ENCODE measurements around the gene TRIM37. TPM values are rescaled to one million over a fixed set of nuclear protein-coding genes. Genes with fewer than 3 reads are reported as not detected.

Gene TRIM37
- total and polyA plus RNA-seq, 2 of the 8 experiments (the other 6 are each of a cell fraction or from before 2014, with no cell fraction given), result 38.2 to 57.0 TPM

- no peaks in the 10 kb centered on the region for H3K79me1 ChIP-seq (ENCODE audit: low read depth, low read length)
- no peaks in the 10 kb centered on the region for H3K27me3 ChIP-seq (replicated peaks in 1 of 4; ENCODE audit: control insufficient read depth in 3 of 4, extremely low read depth in 1 of 4, insufficient read depth in 3 of 4, low read length in 3 of 4)
- no peak for TF ChIP-seq CREB1 (IDR thresholded peaks at IDR 0.05)
- no peak for TF ChIP-seq JUN (IDR thresholded peaks at IDR 0.05; ENCODE audit: low read depth, low read length)
- TF ChIP-seq MAX (IDR thresholded peaks at IDR 0.05), result no peak
- TF ChIP-seq HDAC6 (IDR thresholded peaks at IDR 0.05; ENCODE audit: low read depth, low read length), result no peak
- no peak for TF ChIP-seq MAFK (IDR thresholded peaks at IDR 0.05; ENCODE audit: low read depth, low read length)
- no peak for TF ChIP-seq CTCF (IDR thresholded peaks at IDR 0.05; ENCODE audit: control extremely low read depth in 1 of 3, insufficient read depth in 1 of 3, low read depth in 1 of 3, low read length in 3 of 3)
- TF ChIP-seq CHD1 (IDR thresholded peaks at IDR 0.05; ENCODE audit: low read depth, low read length), result no peak
- TF ChIP-seq CBX8 (IDR thresholded peaks at IDR 0.05; ENCODE audit: borderline replicate concordance, low read depth, low read length), result no peak
- TF ChIP-seq SIRT6 (IDR thresholded peaks at IDR 0.05; ENCODE audit: low read length), result no peak
- TF ChIP-seq SRF (IDR thresholded peaks at IDR 0.05; ENCODE audit: low read depth, low read length), result no peak
- DNase-seq (ENCODE audit: low read depth in 1 of 2, low spot score in 2 of 2) (no peak), FAIRE-seq (no peak)
- no peak overlapping the region for H3K4ac ChIP-seq (replicated peaks; ENCODE audit: insufficient read length, low read depth, low read length)
- H3K79me2 ChIP-seq (ENCODE audit: control insufficient read depth in 1 of 2, insufficient read depth in 2 of 2, low read length in 2 of 2), result no peaks in the 10 kb centered on the region
- H3K36me3 ChIP-seq (ENCODE audit: control insufficient read depth in 2 of 4, insufficient read depth in 4 of 4, low read length in 3 of 4), result peaks cover 5 to 45% (median 22%) of the 10 kb centered on the region in 4 experiments; a peak in 7 of 8 replicates
- H2BK12ac ChIP-seq (ENCODE audit: low read depth, low read length), result no peak overlapping the region
- H4K20me1 ChIP-seq (replicated peaks in 1 of 2; ENCODE audit: control insufficient read depth in 1 of 2, insufficient read depth in 2 of 2, low read length in 2 of 2), result peaks cover 2% of the 10 kb centered on the region in 2 experiments
- H3K4me3 ChIP-seq (ENCODE audit: extremely low read depth in 1 of 4, insufficient read depth in 2 of 4, low read depth in 3 of 4, low read length in 4 of 4), result no peak overlapping the region
- H2BK120ac ChIP-seq (replicated peaks; ENCODE audit: low read depth, low read length), result no peak overlapping the region
- H3K27ac ChIP-seq (ENCODE audit: low read depth, low read length), result no peak overlapping the region
- H3K23me2 ChIP-seq (ENCODE audit: low read depth, low read length), result 0 out of 2 replicates have a peak, but pooled peaks cover 1% of the 10 kb centered on the region
- no peak overlapping the region for H2AFZ ChIP-seq (ENCODE audit: low read length)
- H3K23ac ChIP-seq (ENCODE audit: insufficient read length), result no peak overlapping the region
- no peak overlapping the region for H3K18ac ChIP-seq (ENCODE audit: extremely low read depth, low read length)
- ChIA-PET POLR2A (ENCODE audit: partially characterized antibody) (no interaction called here), CTCF (ENCODE audit: partially characterized antibody) (no interaction called here)
- no peaks in the 10 kb centered on the region for H3K4me1 ChIP-seq (replicated peaks in 1 of 4; ENCODE audit: control insufficient read depth in 3 of 4, insufficient read depth in 4 of 4, low read length in 3 of 4)
- no peaks in the 10 kb centered on the region for H3K9me3 ChIP-seq (ENCODE audit: insufficient read depth in 2 of 2, low read depth in 1 of 2, low read length in 1 of 2)
- no peak overlapping the region for H4K8ac ChIP-seq (ENCODE audit: extremely low read depth, insufficient read depth, low read length)
- H3K56ac ChIP-seq (replicated peaks; ENCODE audit: insufficient read length, low read depth, low read length), result no peak overlapping the region
- H3K9ac ChIP-seq (replicated peaks in 1 of 4; ENCODE audit: extremely low read depth in 1 of 4, low read depth in 3 of 4, low read length in 3 of 4), result no peak overlapping the region
- H3K14ac ChIP-seq (ENCODE audit: insufficient read length), result no peak overlapping the region
- H4K91ac ChIP-seq (replicated peaks; ENCODE audit: insufficient read length, low read length), result no peak overlapping the region
- no peak overlapping the region for H4K5ac ChIP-seq (ENCODE audit: insufficient read length, low read depth, low read length)
- H3K4me2 ChIP-seq (ENCODE audit: insufficient read depth in 1 of 2, low read depth in 2 of 2, low read length in 2 of 2), result no peak overlapping the region
- no peak overlapping the region for H2BK15ac ChIP-seq (ENCODE audit: low read length)
- H2AK5ac ChIP-seq (ENCODE audit: low read depth, low read length), result no peak overlapping the region
- H2BK5ac ChIP-seq (ENCODE audit: low read depth, low read length), result no peak overlapping the region
- H2BK20ac ChIP-seq (ENCODE audit: low read length), result no peak overlapping the region
Observed at GRCh38 chr17:59037960-59038359, 68.7 kb downstream of the TRIM37 start.

All from H1 (cell line).